A549 (cell line): ENCODE measurements around the gene TSPYL4.

ENCODE experiments used
- CEBPB ChIP-seq, 2 experiments: fragments of >200 bp in 1 of 2; sonication (Bioruptor Twin) in 1 of 2; formaldehyde crosslinking in 1 of 2; IDR thresholded peaks; 2 replicates each; pipeline ENCODE4 v1.6.1; 2012 to 2016
- CTCF ChIP-seq: fragments of >200 bp; sonication (Bioruptor Twin); formaldehyde crosslinking; IDR thresholded peaks from 3 replicates; pipeline ENCODE4 v1.5.1; 2016
- EP300 ChIP-seq, 2 experiments: fragments of >200 bp; sonication (Bioruptor Twin); formaldehyde crosslinking; IDR thresholded peaks; 2 replicates in 1 of 2; 3 replicates in 1 of 2; pipeline ENCODE4 v1.6.1; 2016 to 2017
- FOSB ChIP-seq: fragments of 250-450 bp; sonication (Bioruptor Pico); IDR thresholded peaks from 2 replicates; pipeline ENCODE4 v1.5.0; 2020; ENCODE audit warnings: mild to moderate bottlenecking, moderate library complexity
- HMGXB4 ChIP-seq: fragments of 250-450 bp; sonication (Bioruptor Pico); IDR thresholded peaks from 2 replicates; pipeline ENCODE4 v1.5.0; 2021; ENCODE audit warnings: mild to moderate bottlenecking, moderate library complexity, borderline replicate concordance
- JUNB ChIP-seq: fragments of >200 bp; sonication (Bioruptor Twin); formaldehyde crosslinking; IDR thresholded peaks from 2 replicates; pipeline ENCODE4 v1.6.1; 2016
- POLR2A ChIP-seq: IDR thresholded peaks from 2 replicates; pipeline ENCODE4 v1.6.1; 2012; ENCODE audit warnings: mild to moderate bottlenecking, low read length
- RAD21 ChIP-seq, 2 experiments: fragments of >200 bp in 1 of 2; sonication (Bioruptor Twin) in 1 of 2; formaldehyde crosslinking in 1 of 2; IDR thresholded peaks in 1 of 2; conservative IDR thresholded peaks in 1 of 2; 2 replicates in 1 of 2; 3 replicates in 1 of 2; pipeline ENCODE4 v1.6.1; 2012 to 2018; ENCODE audit warnings: inconsistent platforms in 1 of 2
- RFX5 ChIP-seq: fragments of 450-650 bp; IDR thresholded peaks from 2 replicates; pipeline ENCODE4 v1.7.1; 2014; ENCODE audit warnings: antibody characterized with exemption, mild to moderate bottlenecking, moderate library complexity
- SREBF2 ChIP-seq: fragments of 450-650 bp; IDR thresholded peaks from 2 replicates; pipeline ENCODE4 v1.6.1; 2014; ENCODE audit warnings: mild to moderate bottlenecking, moderate library complexity
- ZFP36 ChIP-seq: fragments of 450-650 bp; IDR thresholded peaks from 2 replicates; pipeline ENCODE4 v1.6.1; 2014; ENCODE audit warnings: borderline replicate concordance; ENCODE audit not compliant: partially characterized antibody

DNA sequence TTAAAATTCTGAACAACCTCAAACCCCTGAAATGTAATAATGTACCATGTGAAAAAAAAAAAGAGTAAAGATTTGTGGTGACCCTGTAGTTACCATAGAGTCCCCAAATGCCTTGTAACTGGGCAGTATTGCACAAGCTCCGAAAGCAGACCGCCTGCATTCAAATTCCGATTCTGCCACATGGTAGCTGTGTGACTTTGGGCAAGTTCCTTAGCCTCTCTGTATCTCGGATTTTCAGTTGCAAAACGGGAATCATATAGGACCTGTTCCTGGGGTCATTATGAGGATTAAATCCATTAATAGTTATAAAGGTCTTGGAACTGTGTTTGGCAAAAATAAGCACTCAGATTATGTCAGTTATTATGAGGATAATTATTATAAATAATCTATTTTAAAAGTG lies 43.6 kb downstream of the TSPYL4 start:
- no peak for TF ChIP-seq RAD21 (conservative IDR thresholded peaks at IDR 0.05 in 1 of 2, IDR thresholded peaks at IDR 0.05 in 1 of 2)
- no peak for TF ChIP-seq CTCF
- TF ChIP-seq CEBPB (IDR thresholded peaks at IDR 0.05), result no peak
- no peak for TF ChIP-seq EP300 (IDR thresholded peaks at IDR 0.05)
- no peak for TF ChIP-seq JUNB
- no peak for TF ChIP-seq ZFP36
- no peak for TF ChIP-seq POLR2A
- no peak for TF ChIP-seq SREBF2
- no peak for TF ChIP-seq HMGXB4 (CRISPR knock-in tag)
- no peak for TF ChIP-seq RFX5
- no peak for TF ChIP-seq FOSB (CRISPR knock-in tag)
